ENCODE measurements around the gene KCNQ5. TPM values are rescaled to one million over a fixed set of nuclear protein-coding genes. Genes with fewer than 3 reads are reported as not detected.
A peak's percentile ranks its signal among the peaks of the same experiment; 100 is the strongest.

KCNQ5 gene
- total RNA-seq, 1 experiment from 2014 or later = 2.0 TPM

DNA sequence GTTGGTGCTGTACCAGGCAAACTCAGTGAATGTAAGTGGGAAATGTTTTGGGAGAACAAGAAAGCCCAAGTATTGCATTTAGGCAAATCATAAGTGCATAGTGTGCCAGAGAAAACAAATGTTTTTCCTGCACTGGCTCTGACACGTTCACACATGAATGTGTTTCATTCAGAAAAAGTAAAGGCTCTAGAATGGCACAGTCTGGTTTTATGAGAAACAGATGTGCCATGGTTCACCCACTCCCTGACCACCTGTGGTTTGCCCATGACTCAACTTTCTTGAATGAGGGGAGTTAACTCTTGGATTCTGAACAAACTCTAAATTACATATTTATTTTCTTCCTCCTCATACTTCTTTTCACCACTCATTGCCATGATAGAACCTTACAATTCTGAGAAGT is 126.9 kb downstream of the KCNQ5 start (continued):
- TF ChIP-seq ATF2 (CRISPR knock-in tag; IDR thresholded peaks at IDR 0.05; ENCODE audit: borderline replicate concordance, low read depth) (no peak), CREM (CRISPR knock-in tag; IDR thresholded peaks at IDR 0.05) (no peak), ELF4 (CRISPR knock-in tag; IDR thresholded peaks at IDR 0.05; ENCODE audit: low read depth) (no peak), HMGA2 (CRISPR knock-in tag; IDR thresholded peaks at IDR 0.05) (no peak), ZNF121 (CRISPR knock-in tag; IDR thresholded peaks at IDR 0.05) (no peak), NFYB (CRISPR knock-in tag; conservative IDR thresholded peaks at IDR 0.05; ENCODE audit: low read depth) (no peak), KAT7 (CRISPR knock-in tag; IDR thresholded peaks at IDR 0.05; ENCODE audit: borderline replicate concordance) (no peak)
- TF ChIP-seq, protein P1, sequence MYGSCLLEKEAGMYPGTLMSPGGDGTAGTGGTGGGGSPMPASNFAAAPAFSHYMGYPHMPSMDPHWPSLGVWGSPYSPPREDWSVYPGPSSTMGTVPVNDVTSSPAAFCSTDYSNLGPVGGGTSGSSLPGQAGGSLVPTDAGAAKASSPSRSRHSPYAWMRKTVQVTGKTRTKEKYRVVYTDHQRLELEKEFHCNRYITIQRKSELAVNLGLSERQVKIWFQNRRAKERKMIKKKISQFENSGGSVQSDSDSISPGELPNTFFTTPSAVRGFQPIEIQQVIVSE (CRISPR knock-in tag; IDR thresholded peaks at IDR 0.05; ENCODE audit: borderline replicate concordance) = no peak
- TF ChIP-seq, protein P2, sequence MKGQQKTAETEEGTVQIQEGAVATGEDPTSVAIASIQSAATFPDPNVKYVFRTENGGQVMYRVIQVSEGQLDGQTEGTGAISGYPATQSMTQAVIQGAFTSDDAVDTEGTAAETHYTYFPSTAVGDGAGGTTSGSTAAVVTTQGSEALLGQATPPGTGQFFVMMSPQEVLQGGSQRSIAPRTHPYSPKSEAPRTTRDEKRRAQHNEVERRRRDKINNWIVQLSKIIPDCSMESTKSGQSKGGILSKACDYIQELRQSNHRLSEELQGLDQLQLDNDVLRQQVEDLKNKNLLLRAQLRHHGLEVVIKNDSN (CRISPR knock-in tag; IDR thresholded peaks at IDR 0.05) = no peak
- TF ChIP-seq, protein P3, sequence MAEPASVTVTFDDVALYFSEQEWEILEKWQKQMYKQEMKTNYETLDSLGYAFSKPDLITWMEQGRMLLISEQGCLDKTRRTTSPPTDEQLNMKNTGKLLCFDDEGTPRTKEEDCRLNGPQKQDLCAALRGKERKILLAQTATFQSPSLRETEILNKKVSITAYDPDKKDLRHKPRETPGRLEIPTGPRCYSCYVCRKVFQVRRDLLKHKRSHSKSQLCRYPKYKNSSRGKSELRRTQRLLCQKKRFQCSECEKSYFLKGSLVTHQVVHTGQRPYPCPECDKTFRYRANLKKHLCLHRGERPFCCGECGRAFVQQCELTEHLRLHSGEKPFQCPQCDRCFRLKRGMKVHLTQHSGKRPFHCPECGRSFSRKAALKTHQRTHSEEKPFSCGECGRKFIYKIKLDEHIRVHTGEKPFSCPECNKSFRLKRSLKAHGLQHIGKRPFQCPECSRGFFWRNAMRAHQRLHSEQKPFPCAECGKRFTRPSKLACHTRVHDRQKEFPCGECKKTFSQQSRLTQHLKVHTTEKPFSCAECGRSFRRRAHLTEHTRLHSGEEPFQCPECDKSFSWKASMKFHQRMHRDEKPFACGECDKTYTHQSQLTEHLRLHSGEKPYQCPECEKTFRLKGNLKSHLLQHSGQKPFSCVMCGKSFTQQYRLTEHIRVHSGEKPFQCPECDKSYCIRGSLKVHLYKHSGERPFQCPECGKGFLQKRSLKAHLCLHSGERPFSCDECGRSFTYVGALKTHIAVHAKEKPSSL (CRISPR knock-in tag; conservative IDR thresholded peaks at IDR 0.05) = no peak
- TF ChIP-seq, protein P4, sequence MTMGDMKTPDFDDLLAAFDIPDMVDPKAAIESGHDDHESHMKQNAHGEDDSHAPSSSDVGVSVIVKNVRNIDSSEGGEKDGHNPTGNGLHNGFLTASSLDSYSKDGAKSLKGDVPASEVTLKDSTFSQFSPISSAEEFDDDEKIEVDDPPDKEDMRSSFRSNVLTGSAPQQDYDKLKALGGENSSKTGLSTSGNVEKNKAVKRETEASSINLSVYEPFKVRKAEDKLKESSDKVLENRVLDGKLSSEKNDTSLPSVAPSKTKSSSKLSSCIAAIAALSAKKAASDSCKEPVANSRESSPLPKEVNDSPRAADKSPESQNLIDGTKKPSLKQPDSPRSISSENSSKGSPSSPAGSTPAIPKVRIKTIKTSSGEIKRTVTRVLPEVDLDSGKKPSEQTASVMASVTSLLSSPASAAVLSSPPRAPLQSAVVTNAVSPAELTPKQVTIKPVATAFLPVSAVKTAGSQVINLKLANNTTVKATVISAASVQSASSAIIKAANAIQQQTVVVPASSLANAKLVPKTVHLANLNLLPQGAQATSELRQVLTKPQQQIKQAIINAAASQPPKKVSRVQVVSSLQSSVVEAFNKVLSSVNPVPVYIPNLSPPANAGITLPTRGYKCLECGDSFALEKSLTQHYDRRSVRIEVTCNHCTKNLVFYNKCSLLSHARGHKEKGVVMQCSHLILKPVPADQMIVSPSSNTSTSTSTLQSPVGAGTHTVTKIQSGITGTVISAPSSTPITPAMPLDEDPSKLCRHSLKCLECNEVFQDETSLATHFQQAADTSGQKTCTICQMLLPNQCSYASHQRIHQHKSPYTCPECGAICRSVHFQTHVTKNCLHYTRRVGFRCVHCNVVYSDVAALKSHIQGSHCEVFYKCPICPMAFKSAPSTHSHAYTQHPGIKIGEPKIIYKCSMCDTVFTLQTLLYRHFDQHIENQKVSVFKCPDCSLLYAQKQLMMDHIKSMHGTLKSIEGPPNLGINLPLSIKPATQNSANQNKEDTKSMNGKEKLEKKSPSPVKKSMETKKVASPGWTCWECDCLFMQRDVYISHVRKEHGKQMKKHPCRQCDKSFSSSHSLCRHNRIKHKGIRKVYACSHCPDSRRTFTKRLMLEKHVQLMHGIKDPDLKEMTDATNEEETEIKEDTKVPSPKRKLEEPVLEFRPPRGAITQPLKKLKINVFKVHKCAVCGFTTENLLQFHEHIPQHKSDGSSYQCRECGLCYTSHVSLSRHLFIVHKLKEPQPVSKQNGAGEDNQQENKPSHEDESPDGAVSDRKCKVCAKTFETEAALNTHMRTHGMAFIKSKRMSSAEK (CRISPR knock-in tag; IDR thresholded peaks at IDR 0.05; ENCODE audit: borderline replicate concordance) = no peak

DNA sequence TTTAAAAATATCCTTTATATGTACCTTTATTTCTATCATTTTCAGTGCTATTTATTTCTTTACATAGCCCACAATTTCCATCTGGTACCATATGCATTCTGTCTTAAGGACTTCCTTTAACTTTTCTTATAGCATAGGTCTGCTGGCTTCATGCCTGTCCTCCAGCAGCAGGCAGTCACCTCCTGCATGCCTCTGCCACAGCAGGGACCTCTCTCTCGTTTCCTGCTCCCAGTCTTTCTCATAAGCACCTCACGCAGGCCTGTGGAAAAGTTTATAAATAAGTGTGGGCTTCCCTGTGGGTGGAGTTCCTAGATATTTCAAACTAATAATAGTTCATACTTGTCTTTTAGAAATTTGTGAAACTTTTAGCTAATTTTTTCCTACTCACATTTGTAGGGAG is 133.9 kb downstream of the KCNQ5 start:
- Mint-ChIP-seq H3K27me3 (ENCODE audit: low read depth) (no peaks in the 10 kb centered on the region), H3K9me3 (no peaks in the 10 kb centered on the region), H3K27ac (no peak overlapping the region), H3K36me3 (no peaks in the 10 kb centered on the region), H3K4me3 (no peak overlapping the region), H3K4me1 (peaks cover 12% of the 10 kb centered on the region)
- ChIA-PET CTCF (no interaction called here), POLR2A (no interaction called here)
- TF ChIP-seq JUN (CRISPR knock-in tag; IDR thresholded peaks at IDR 0.05) (no peak), ZNF423 (CRISPR knock-in tag; IDR thresholded peaks at IDR 0.05) (peak; percentile 32; the same call in 1 of the 2 replicates)
- ATAC-seq (peak; percentile 94), DNase-seq (ENCODE audit: low spot score) (peak; percentile 22)

DNA sequence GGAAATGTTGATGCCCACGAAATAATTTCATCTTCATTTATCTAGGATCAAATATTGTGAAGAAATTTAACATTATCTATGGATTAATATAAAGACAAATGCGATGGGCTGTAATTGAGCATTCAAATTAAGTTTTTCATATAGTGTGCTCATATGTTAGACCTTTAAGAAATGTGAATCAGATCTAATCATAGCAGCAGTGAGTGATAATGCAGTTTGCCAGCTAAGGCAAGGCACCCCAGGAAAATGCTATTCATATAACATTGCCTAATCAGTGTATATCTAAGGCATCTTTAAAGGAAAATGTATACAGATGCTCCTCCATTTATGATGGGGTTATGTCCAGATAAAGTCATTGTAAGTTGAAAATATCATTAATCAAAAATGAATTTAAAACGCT is 135.2 kb downstream of the KCNQ5 start:
- Mint-ChIP-seq H3K36me3 (no peaks in the 10 kb centered on the region), H3K4me1 (peaks cover 12% of the 10 kb centered on the region), H3K27me3 (ENCODE audit: low read depth) (no peaks in the 10 kb centered on the region), H3K9me3 (no peaks in the 10 kb centered on the region), H3K27ac (no peak overlapping the region), H3K4me3 (no peak overlapping the region)
- POLR2A ChIA-PET = no interaction called here
- DNase-seq (ENCODE audit: low spot score) (no peak), ATAC-seq (no peak)
- CTCF ChIA-PET = no interaction called here
- TF ChIP-seq E2F5 (CRISPR knock-in tag; IDR thresholded peaks at IDR 0.05) (no peak), ZNF671 (CRISPR knock-in tag; IDR thresholded peaks at IDR 0.05) (no peak), OVOL2 (CRISPR knock-in tag; IDR thresholded peaks at IDR 0.05; ENCODE audit: borderline replicate concordance) (no peak), ETV6 (CRISPR knock-in tag; IDR thresholded peaks at IDR 0.05) (no peak), USF2 (CRISPR knock-in tag; IDR thresholded peaks at IDR 0.05) (no peak), ZNF396 (CRISPR knock-in tag; IDR thresholded peaks at IDR 0.05; ENCODE audit: borderline replicate concordance) (no peak)
- TF ChIP-seq, protein P5, sequence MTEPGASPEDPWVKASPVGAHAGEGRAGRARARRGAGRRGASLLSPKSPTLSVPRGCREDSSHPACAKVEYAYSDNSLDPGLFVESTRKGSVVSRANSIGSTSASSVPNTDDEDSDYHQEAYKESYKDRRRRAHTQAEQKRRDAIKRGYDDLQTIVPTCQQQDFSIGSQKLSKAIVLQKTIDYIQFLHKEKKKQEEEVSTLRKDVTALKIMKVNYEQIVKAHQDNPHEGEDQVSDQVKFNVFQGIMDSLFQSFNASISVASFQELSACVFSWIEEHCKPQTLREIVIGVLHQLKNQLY (CRISPR knock-in tag; IDR thresholded peaks at IDR 0.05) = no peak
- TF ChIP-seq, protein P6, sequence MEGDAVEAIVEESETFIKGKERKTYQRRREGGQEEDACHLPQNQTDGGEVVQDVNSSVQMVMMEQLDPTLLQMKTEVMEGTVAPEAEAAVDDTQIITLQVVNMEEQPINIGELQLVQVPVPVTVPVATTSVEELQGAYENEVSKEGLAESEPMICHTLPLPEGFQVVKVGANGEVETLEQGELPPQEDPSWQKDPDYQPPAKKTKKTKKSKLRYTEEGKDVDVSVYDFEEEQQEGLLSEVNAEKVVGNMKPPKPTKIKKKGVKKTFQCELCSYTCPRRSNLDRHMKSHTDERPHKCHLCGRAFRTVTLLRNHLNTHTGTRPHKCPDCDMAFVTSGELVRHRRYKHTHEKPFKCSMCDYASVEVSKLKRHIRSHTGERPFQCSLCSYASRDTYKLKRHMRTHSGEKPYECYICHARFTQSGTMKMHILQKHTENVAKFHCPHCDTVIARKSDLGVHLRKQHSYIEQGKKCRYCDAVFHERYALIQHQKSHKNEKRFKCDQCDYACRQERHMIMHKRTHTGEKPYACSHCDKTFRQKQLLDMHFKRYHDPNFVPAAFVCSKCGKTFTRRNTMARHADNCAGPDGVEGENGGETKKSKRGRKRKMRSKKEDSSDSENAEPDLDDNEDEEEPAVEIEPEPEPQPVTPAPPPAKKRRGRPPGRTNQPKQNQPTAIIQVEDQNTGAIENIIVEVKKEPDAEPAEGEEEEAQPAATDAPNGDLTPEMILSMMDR (IDR thresholded peaks at IDR 0.05) = no peak

All from WTC11 (cell line).